SHP77 (cell line): Measurements from ENCODE around the gene IL33.

ENCODE experiments used
- DNase-seq, 2 experiments: peaks; one replicate each; lab custom pipeline; 2025; lab: John Stamatoyannopoulos, UW

IL33 gene

DNA sequence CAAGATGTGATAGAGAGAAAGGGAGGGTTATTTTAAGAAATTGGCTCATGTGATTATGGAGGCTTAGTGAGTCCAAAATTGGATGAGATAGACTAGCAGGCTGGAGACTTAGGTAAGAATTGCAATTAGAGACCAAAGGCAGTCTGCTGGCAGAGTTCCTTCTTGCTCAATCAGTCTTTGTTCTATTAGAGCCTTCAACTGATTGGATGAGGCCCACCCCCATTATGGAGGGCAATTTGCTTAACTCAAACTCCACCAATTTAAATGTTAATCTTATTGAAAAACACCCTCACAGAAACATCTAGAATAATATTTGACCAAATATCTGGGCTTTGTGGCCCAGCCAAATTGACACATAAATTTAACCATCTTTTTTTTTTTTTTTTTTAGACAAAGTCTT, 88.6 kb downstream of the IL33 start:
- DNase-seq: no peak

DNA sequence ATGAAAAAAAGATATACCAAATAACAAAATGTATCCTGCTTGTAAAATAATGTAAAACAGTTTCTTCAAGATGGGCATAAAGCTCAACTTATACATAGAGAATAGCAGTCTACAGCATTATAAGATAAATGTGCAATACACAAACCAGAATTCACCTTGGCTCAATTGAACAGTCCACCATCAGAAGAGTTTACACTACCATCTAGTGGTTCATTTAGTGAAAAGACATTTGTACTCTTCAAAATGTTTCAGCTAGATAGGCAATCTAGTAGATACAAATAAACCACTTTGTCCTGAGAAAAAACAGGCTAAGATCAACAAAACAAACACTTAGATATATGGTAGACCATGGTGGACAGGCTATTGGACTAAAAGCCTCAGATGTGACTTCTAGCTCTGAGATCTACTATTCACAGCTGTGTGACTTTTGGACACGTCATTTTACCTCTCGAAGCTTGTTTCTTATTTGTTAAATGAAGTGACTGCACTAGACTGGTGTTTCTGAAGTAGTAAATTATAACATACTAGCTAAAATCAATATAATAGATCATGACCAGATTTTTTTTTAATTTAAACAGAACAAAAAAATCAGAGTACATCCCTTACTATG, 90.5 kb downstream of the IL33 start:
- peak in 1 of 2 experiments; percentile 18 for DNase-seq
